Measurements from ENCODE around the gene RSPH9.

The RSPH9 gene

GRCh38 chr6:43714311-43715055 lies 69.6 kb downstream of the RSPH9 start:
- Histone ChIP-seq H3K4me1 (ENCODE audit: low read length) (peaks cover 33% of the 10 kb centered on the region), H3K4me2 (ENCODE audit: low read depth, low read length) (peak overlapping the region; percentile 44), H3K79me2 (ENCODE audit: low read length) (no peaks in the 10 kb centered on the region), H4K20me1 (ENCODE audit: insufficient read depth, low read length) (no peaks in the 10 kb centered on the region), H3K4me3 (ENCODE audit: low read length) (0 out of 2 replicates have a peak overlapping the region, but pooled peaks have one; percentile 8), H3F3A (ENCODE audit: insufficient read depth, low read length) (peaks cover 23% of the 10 kb centered on the region), H3K9ac (ENCODE audit: low read length) (peak overlapping the region; percentile 14; the same call in 1 of the 2 replicates), H3K27ac (ENCODE audit: low read length) (peak overlapping the region; percentile 75), H3K9me2 (replicated peaks; ENCODE audit: insufficient read depth, low read length) (no peaks in the 10 kb centered on the region), H3K36me3 (replicated peaks; ENCODE audit: insufficient read depth, low read length) (no peaks in the 10 kb centered on the region), H3K27me3 (replicated peaks; ENCODE audit: insufficient read depth, low read length) (no peaks in the 10 kb centered on the region), H3K9me3 (replicated peaks; ENCODE audit: insufficient read depth, low read length) (no peaks in the 10 kb centered on the region), H2AFZ (ENCODE audit: low read length) (no peak overlapping the region)
- no peak for TF ChIP-seq EZH2 (optimal IDR thresholded peaks at IDR 0.05; ENCODE audit: low read depth, low read length)
- no peak for TF ChIP-seq CTCF (IDR thresholded peaks at IDR 0.05; ENCODE audit: low read length)
- no peak for TF ChIP-seq EZH2phosphoT487 (IDR thresholded peaks at IDR 0.05; ENCODE audit: low read length)
- DNase-seq, result no peak

- no peaks in the 10 kb centered on the region for H4K20me1 ChIP-seq (ENCODE audit: insufficient read depth, low read length)
- H3K36me3 ChIP-seq (replicated peaks; ENCODE audit: insufficient read depth, low read length), result no peaks in the 10 kb centered on the region
- H3K27ac ChIP-seq (ENCODE audit: low read length), result peak overlapping the region; percentile 75
- peaks cover 28% of the 10 kb centered on the region for H3K4me1 ChIP-seq (ENCODE audit: low read length)
- peak overlapping the region; percentile 44 for H3K4me2 ChIP-seq (ENCODE audit: low read depth, low read length)
- DNase-seq, result peak; percentile 86
- no peaks in the 10 kb centered on the region for H3K79me2 ChIP-seq (ENCODE audit: low read length)
- peak overlapping the region; percentile 49; the same call in 1 of the 2 replicates for H3K9ac ChIP-seq (ENCODE audit: low read length)
- H3K27me3 ChIP-seq (replicated peaks; ENCODE audit: insufficient read depth, low read length), result no peaks in the 10 kb centered on the region
- no peaks in the 10 kb centered on the region for H3K9me3 ChIP-seq (replicated peaks; ENCODE audit: insufficient read depth, low read length)
- TF ChIP-seq CTCF (IDR thresholded peaks at IDR 0.05; ENCODE audit: low read length) (no peak), EZH2 (optimal IDR thresholded peaks at IDR 0.05; ENCODE audit: low read depth, low read length) (no peak), EZH2phosphoT487 (IDR thresholded peaks at IDR 0.05; ENCODE audit: low read length) (no peak)
- no peaks in the 10 kb centered on the region for H3K9me2 ChIP-seq (replicated peaks; ENCODE audit: insufficient read depth, low read length)
- no peak overlapping the region for H3K4me3 ChIP-seq (ENCODE audit: low read length)
- H3F3A ChIP-seq (ENCODE audit: insufficient read depth, low read length), result peaks cover 23% of the 10 kb centered on the region
- H2AFZ ChIP-seq (ENCODE audit: low read length), result no peak overlapping the region
Measured at GRCh38 chr6:43715056-43715788, 70.4 kb downstream of the RSPH9 start.

GRCh38 chr6:43716099-43716498 lies 71.3 kb downstream of the RSPH9 start:
- Histone ChIP-seq H3K4me2 (ENCODE audit: low read depth, low read length) (no peak overlapping the region), H3K27me3 (replicated peaks; ENCODE audit: insufficient read depth, low read length) (no peaks in the 10 kb centered on the region), H3K4me3 (ENCODE audit: low read length) (no peak overlapping the region), H3K4me1 (ENCODE audit: low read length) (peaks cover 28% of the 10 kb centered on the region), H2AFZ (ENCODE audit: low read length) (no peak overlapping the region), H3K9ac (ENCODE audit: low read length) (no peak overlapping the region), H3K36me3 (replicated peaks; ENCODE audit: insufficient read depth, low read length) (no peaks in the 10 kb centered on the region), H3K9me3 (replicated peaks; ENCODE audit: insufficient read depth, low read length) (no peaks in the 10 kb centered on the region), H3F3A (ENCODE audit: insufficient read depth, low read length) (peaks cover 23% of the 10 kb centered on the region), H3K27ac (ENCODE audit: low read length) (peak overlapping the region; percentile 75; the same call in 1 of the 2 replicates), H3K9me2 (replicated peaks; ENCODE audit: insufficient read depth, low read length) (no peaks in the 10 kb centered on the region), H3K79me2 (ENCODE audit: low read length) (no peaks in the 10 kb centered on the region), H4K20me1 (ENCODE audit: insufficient read depth, low read length) (no peaks in the 10 kb centered on the region)
- DNase-seq, result no peak
- TF ChIP-seq CTCF (IDR thresholded peaks at IDR 0.05; ENCODE audit: low read length), result no peak
- TF ChIP-seq EZH2phosphoT487 (IDR thresholded peaks at IDR 0.05; ENCODE audit: low read length), result no peak

Data from MM.1S (cell line).